ENCODE measurements around the gene NUMA1.

The NUMA1 gene

DNA sequence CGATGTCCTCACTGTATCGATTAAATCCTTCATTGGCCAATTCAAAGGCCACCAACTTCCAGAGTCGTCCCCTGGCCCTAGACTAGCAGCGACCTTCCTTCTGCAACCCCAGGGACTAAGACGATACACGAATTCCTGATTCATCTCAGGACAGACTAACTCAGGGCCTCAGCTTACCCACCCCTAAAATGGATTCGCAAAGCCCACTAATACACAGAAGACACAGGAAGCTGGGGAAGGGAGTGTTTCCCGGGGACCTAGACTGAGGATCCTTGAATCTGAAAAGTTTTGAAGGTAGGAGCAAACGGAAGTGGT lies 22.2 kb upstream of the NUMA1 start:
- no peak for DNase-seq

GRCh38 chr11:72102162-72102561 lies 21.8 kb upstream of the NUMA1 start:
- DNase-seq = no peak

GRCh38 chr11:72100462-72100861 lies 20.1 kb upstream of the NUMA1 start:
- DNase-seq = no peak

GRCh38 chr11:72100009-72100408 lies 19.7 kb upstream of the NUMA1 start:
- no peak for DNase-seq

DNA sequence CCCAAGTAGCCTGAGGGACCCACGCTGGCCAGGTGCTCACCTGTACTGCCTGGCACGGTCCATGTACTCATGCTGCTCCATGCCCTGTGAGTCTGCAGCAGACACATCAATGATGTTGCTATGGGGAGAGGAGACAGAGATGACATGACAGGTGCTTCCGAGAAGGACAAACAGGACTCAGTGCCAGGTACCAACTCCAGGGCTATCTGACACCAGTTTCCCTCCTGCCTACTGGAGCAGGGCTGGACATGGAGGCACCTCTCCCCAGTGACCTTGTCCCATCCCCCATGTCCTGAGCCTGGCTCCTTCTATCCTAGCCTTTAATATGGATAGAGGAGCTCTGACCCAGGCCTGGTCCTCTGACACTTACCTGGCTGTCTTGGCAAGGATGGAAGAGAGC lies 18.4 kb upstream of the NUMA1 start:
- DNase-seq = no peak

GRCh38 chr11:72091292-72091691 lies 10.9 kb upstream of the NUMA1 start:
- peak; percentile 45 for DNase-seq

- no peak for DNase-seq
Measured at GRCh38 chr11:72088076-72088808, 7.9 kb upstream of the NUMA1 start.

- peak; percentile 80 for DNase-seq
Measured at GRCh38 chr11:72085621-72086351, 5.4 kb upstream of the NUMA1 start.

DNA sequence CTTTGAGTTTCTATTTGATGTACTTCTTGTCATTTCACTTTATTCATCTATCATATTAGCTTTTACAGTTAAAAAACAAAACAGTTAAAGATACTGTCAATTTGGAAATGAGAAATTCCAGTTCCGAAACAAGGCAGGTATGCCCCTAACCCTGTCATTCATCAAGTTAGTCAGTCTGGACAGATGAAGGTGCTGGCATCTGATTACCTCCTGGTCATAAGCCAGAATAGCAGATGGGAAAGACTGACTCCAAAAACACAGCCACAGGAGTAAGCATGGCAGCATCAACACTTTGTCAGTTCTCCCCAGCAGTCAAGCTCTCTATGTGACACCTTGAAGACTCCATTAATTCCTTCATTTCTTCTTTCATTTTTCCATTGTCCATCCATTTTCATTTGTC lies 4.6 kb upstream of the NUMA1 start:
- DNase-seq = no peak

- DNase-seq = no peak
Measured at GRCh38 chr11:72084076-72084475, 3.7 kb upstream of the NUMA1 start.

DNA sequence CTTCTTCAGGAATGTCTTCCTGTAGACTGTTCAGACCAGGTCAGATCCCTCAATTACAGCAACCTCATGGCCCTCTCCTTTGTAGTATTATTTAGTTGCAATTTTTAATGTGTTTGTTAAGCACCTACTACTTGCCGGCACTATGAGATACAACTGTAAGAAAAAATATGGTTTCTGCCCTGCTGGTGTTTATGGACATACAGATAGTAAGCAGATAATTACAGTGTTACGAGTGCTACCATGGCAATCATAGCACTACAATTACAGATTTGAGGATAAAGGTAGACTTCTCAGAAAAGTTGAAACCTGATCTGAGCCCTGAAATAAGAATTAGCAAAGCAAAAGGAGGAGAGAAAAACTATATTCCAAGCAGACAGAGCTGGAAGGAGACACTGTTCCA lies 3.1 kb upstream of the NUMA1 start:
- no peak for DNase-seq

DNA sequence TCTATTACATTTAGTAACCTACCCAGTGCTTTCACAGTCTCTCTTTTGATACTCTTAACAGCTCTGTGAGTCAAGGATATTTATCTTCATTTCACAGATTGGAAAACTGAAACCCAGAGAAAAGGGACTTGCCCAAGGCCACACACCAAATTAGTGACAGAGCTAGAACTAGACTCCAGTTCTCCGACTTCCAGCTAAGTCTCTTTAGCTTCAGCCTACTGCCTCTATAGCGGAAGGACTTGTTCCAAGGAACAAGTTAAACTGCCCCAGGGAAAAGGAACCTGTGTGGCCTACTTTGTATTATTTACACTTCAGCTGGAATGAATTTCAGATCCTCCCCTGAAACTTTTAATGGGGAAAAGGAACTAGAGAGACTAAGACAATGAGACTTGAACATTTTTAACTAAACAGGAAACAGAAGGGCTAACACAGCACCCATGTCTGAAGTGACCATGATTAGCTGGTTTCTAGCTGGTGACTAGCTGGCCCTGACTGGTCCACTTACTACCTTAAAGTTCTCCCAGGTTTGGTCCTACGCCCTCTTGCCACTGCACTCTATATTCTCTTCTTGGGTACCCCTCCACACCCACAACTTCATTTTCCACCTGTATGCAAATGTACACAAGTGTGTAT lies 1.6 kb upstream of the NUMA1 start:
- no peak for DNase-seq

- no peak for DNase-seq
Measured at GRCh38 chr11:72081184-72081644, 872 bp upstream of the NUMA1 start.

- DNase-seq = no peak
Measured at GRCh38 chr11:72079819-72080325, 470 bp downstream of the NUMA1 start.

- no peak for DNase-seq
Measured at GRCh38 chr11:72078477-72078876, 1.9 kb downstream of the NUMA1 start.

DNA sequence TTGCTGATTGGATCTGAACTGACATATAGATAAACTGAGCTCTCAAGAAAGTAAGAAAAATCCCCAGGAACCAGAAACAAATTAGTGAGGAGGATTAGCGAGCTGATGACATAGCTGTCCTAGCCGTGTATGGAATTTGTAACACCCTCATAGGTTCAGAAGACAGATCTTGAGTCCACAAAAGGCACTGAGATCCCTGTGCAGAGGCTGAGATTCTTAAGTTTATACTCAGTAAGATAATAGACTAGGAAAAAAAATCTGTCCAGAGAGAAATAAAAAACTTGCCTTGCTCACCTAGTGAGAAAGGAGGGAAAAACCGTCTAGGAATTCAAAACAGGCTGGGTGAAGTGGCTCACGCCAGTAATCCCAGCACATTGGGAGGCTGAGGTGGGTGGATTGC lies 4.6 kb downstream of the NUMA1 start:
- no peak for DNase-seq

- no peak for DNase-seq
Measured at GRCh38 chr11:72075109-72075508, 5.2 kb downstream of the NUMA1 start.

- no peak for DNase-seq
Measured at GRCh38 chr11:72072348-72072747, 8.0 kb downstream of the NUMA1 start.

- DNase-seq = no peak
Measured at GRCh38 chr11:72070491-72070890, 9.9 kb downstream of the NUMA1 start.

DNA sequence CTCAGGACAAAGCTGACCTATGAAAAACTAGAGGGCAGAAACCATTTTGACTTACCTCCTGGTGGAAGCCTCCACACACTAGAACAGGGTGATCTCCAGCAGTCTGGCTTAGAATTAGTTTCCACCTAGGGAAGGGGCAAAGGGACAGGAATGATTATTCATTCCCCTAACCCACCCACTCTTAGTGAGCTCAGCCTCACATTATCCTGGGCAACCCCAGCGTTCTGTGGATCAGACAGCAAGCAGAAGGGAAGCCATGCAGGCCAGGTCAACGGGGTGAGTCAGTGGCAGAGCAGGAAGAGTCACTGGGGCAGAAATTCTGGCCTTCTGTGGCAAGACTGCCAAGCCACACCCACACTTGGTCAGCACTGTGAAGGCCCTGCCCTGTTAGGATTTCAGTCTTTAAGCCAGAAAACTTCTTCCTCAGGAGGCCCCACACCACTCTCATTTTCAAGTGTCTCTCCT lies 10.5 kb downstream of the NUMA1 start:
- DNase-seq = no peak

- DNase-seq = no peak
Measured at GRCh38 chr11:72069200-72069599, 11.1 kb downstream of the NUMA1 start.

DNA sequence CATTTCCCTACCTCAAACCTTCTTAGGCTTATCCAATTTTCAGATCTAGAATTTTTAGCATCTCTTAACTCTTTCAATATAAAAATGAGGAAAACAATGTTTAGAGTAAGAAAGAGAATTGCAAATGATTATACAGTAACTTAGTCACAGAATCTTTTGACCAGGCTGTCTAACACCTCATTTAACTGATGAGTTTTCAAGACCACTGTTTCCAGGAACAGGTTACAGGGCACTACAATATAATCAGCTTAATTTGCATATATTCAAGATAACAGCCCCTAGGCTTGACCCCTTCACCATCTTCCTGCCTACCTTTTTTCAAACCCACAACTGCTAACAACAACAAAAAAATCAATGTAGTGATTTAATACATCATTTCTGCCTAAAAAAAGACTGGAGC lies 12.7 kb downstream of the NUMA1 start:
- no peak for DNase-seq

GRCh38 chr11:72067266-72067665 lies 13.1 kb downstream of the NUMA1 start:
- DNase-seq = no peak

DNA sequence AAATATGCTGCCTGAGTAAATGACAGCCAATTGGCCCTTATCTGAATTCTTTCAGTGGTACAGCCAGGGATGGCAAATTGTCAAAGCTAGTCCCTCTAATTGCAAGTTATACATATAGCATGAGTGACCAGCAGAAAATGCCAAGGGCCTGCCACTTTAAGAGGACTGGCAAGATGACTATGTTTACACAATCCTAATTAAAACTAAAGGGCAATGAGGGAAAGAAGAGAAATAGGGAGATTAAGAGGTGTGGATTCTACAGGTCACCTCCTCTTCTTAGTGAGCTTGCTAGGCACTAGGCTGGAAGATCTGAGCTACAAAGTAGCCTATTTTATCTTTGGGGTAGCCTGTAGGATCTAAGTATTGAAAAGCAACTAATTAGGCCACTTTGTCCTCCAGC lies 13.5 kb downstream of the NUMA1 start:
- no peak for DNase-seq

Measured in NCI-H2107 (cell line).